Measurements from ENCODE around the gene CUL9. TPM values are rescaled to one million over a fixed set of nuclear protein-coding genes. Genes with fewer than 3 reads are reported as not detected.

The CUL9 gene
- total RNA-seq, 4 donors from 2014 or later, result 55.5 to 114 (median 85.5) TPM

GRCh38 chr6:43240950-43241349 lies 59.0 kb downstream of the CUL9 start:
- peaks cover 0 to 18% of the 10 kb centered on the region in 2 donors for H3K27me3 ChIP-seq
- no peak for DNase-seq
- no peaks in the 10 kb centered on the region for H3K36me3 ChIP-seq
- H3K4me3 ChIP-seq, result no peak overlapping the region
- no peaks in the 10 kb centered on the region for H3K9me3 ChIP-seq
- no peak overlapping the region for H3K27ac ChIP-seq
- no peak for TF ChIP-seq CTCF (IDR thresholded peaks at IDR 0.05)
- no peak for TF ChIP-seq POLR2A (IDR thresholded peaks at IDR 0.05)
- H3K4me1 ChIP-seq, result no peaks in the 10 kb centered on the region

- no peak for TF ChIP-seq POLR2A (IDR thresholded peaks at IDR 0.05)
- no peak for TF ChIP-seq CTCF (IDR thresholded peaks at IDR 0.05)
- no peak overlapping the region for H3K27ac ChIP-seq
- no peak overlapping the region for H3K4me3 ChIP-seq
- no peaks in the 10 kb centered on the region for H3K36me3 ChIP-seq
- no peaks in the 10 kb centered on the region for H3K9me3 ChIP-seq
- peaks cover 0 to 18% of the 10 kb centered on the region in 2 donors for H3K27me3 ChIP-seq
- no peaks in the 10 kb centered on the region for H3K4me1 ChIP-seq
- DNase-seq, result no peak
Observed at GRCh38 chr6:43241446-43241845, 59.5 kb downstream of the CUL9 start.

- Histone ChIP-seq H3K36me3 (no peaks in the 10 kb centered on the region), H3K27me3 (peaks cover 0 to 18% of the 10 kb centered on the region in 2 donors), H3K4me1 (peaks cover 0 to 6% (median 0%) of the 10 kb centered on the region in 4 donors), H3K27ac (no peak within 1 kb of the TSS), H3K9me3 (no peaks in the 10 kb centered on the region), H3K4me3 (no peak within 1 kb of the TSS)
- no peak for DNase-seq
- TF ChIP-seq CTCF (IDR thresholded peaks at IDR 0.05), result no peak
- TF ChIP-seq POLR2A (IDR thresholded peaks at IDR 0.05), result no peak
Observed at GRCh38 chr6:43242908-43243663, 61.1 kb downstream of the CUL9 start, which contains the start of gene TTBK1. TSS of gene TTBK1 (plus strand) at chr6:43243481. CDS start at chr6:43246661, 3,180 bp downstream.

- no peak for DNase-seq
- H3K36me3 ChIP-seq, result no peaks in the 10 kb centered on the region
- no peak overlapping the region for H3K4me3 ChIP-seq
- no peaks in the 10 kb centered on the region for H3K9me3 ChIP-seq
- H3K27ac ChIP-seq, result no peak overlapping the region
- H3K4me1 ChIP-seq, result peaks cover 0 to 6% (median 0%) of the 10 kb centered on the region in 4 donors
- no peak for TF ChIP-seq POLR2A (IDR thresholded peaks at IDR 0.05)
- no peak for TF ChIP-seq CTCF (IDR thresholded peaks at IDR 0.05)
- H3K27me3 ChIP-seq, result peaks cover 0 to 18% of the 10 kb centered on the region in 2 donors
Observed at GRCh38 chr6:43243664-43244321, 61.8 kb downstream of the CUL9 start.

- Histone ChIP-seq H3K36me3 (no peaks in the 10 kb centered on the region), H3K4me3 (peak overlapping the region; percentile 43 to 64 (median 58)), H3K27ac (peak overlapping the region in 1 of 4 donors; percentile 62), H3K9me3 (no peaks in the 10 kb centered on the region), H3K27me3 (peaks cover 0 to 18% of the 10 kb centered on the region in 2 donors), H3K4me1 (peaks cover 0 to 6% (median 0%) of the 10 kb centered on the region in 4 donors)
- peak in 2 of 3 donors; percentile 51 to 70 for DNase-seq
- TF ChIP-seq POLR2A (IDR thresholded peaks at IDR 0.05) (no peak), CTCF (IDR thresholded peaks at IDR 0.05) (no peak)
Observed at GRCh38 chr6:43246301-43247113, 64.5 kb downstream of the CUL9 start.

All from Peyer's patch (tissue), 4 donors.